DND-41 (cell line): ENCODE measurements around the gene RPUSD4.

Source experiments
- CTCF ChIP-seq: IDR thresholded peaks from 2 replicates; pipeline ENCODE4 v1.5.1; 2012; ENCODE audit warnings: borderline replicate concordance, low read length, moderate library complexity, mild to moderate bottlenecking; ENCODE audit not compliant: poor library complexity, severe bottlenecking; ENCODE audit errors: extremely low read depth
- EZH2 ChIP-seq: IDR thresholded peaks from 3 replicates; pipeline ENCODE4 v1.6.1; 2012; ENCODE audit warnings: borderline replicate concordance, low read depth, mild to moderate bottlenecking, moderate library complexity, low read length, inconsistent platforms; ENCODE audit not compliant: severe bottlenecking

GRCh38 chr11:126185259-126186024 is 26.0 kb downstream of the RPUSD4 start:
- TF ChIP-seq EZH2 (no peak), CTCF (no peak)
